HL-60/S4 (cell line): ENCODE measurements around the gene LLCFC1.

Experiments used
- in situ Hi-C: fragments of 300-500 bp; cut with MboI; formaldehyde crosslinking; loops from 2 replicates; pipeline ENCODE4 v1.14.3; 2022; ENCODE audit warnings: low sequenced_read_pairs

The LLCFC1 gene

DNA sequence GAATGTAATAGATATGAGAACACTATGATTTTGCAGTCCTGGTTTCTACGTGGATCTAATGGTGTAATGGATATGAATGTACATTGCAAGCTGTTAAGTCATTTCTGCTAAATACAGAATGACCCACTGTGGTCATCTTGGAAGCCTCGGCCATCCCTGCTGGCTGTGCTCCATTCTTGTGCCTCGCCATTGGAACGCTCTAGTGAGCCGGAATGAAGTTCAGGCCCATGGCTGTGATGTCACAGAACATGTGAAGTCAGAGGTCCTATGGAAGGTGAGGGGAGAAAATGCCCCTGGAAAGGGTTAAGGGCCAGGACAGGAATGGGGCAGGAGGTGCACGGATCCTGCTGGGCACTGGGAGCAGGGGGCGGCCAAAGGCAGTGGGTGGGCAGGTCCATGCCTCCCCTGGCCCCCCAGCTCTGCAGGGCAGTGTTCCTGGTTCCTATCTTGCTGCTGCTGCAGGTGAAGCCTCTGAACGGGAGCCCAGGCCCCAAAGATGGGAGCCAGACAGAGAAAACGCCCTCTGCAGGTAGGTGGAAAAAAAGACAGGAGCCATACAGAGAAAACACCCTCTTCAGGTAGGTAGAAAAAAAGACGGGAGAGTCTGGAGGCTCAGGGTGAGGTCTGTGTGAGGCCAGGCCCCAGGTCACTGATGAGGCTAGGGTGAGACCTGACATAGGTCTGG lies at the start of gene LLCFC1:
Gene LLCFC1, plus strand, starts transcription at position 259 of the 685 bp plus-strand sequence. Its CDS starts 138 bp downstream, at position 397.
- in situ Hi-C loops, result no loop called here

- in situ Hi-C loops, result no loop called here
These were observed 49.5 kb upstream of the LLCFC1 start for GRCh38 chr7:142889816-142890215.

DNA sequence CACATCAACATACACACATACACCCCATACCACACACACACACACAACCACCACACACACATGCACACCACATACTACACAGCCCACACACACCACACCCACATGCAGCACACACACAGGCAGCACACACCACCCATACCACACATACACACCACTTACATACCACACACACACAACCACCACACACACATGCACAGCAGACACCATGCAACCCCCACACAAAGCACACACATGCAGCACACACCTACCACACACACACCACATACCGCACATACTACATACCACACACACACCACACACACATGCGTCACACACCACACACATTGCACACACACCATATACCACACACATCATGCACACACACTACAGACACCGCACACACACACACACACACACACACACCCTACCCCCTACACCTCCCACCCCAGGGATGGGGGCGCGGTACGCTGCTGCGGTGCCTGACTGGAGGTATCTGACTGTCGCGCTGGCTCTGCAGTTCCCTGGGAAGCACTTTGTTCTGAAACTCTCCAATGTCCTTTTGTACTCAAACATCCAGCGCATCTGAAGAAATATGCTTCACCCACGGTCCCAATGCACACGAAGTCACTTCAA lies 48.3 kb upstream of the LLCFC1 start:
- in situ Hi-C loops, result no loop called here

- in situ Hi-C loops, result no loop called here
These were observed 47.7 kb upstream of the LLCFC1 start for GRCh38 chr7:142891490-142892082.

GRCh38 chr7:142892951-142893350 lies 46.3 kb upstream of the LLCFC1 start:
- in situ Hi-C loops, result no loop called here

DNA sequence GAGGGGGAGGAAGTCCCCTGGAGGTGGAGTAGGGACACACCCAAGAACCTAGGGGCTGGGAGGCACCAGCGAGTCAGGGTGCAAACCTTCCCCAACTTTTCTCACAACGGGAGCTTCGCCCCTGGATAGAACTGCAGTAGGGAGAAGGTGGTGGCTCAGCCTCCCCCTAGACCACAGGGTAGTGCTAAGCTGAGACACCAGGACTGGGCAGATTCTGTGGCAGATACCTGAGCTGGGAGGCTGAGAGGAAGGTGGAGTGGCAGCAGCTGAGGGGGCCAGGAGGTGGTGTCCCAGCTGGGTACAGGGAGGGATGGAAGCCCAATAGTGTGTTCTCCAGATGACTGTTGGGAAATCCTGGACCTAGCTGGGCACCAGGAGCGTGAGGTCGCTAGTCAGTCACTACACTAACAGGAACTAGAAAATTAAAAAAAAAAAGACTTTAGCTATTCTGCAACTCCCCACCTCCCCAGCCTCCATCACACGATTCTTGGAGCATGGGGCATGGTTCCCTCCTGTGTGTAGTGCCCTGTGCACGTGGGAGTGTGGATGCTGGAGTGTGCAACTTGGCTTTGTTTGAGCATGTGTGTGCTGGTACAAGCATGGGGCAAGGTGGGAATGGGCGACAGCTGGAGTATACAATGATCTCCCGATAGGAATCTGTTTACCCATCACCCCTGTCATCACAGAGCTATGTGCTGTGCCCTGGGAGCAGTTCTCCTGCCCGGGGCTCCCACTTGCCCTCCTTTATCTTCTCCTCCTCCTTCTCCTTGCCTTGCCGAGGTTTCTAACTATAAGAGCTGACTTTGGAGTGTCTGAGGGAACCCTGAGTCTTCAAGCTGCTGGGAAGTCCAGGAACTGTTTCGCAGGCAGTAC lies 44.9 kb upstream of the LLCFC1 start:
- in situ Hi-C loops, result no loop called here

GRCh38 chr7:142894985-142895593 lies 44.2 kb upstream of the LLCFC1 start:
- in situ Hi-C loops, result no loop called here

DNA sequence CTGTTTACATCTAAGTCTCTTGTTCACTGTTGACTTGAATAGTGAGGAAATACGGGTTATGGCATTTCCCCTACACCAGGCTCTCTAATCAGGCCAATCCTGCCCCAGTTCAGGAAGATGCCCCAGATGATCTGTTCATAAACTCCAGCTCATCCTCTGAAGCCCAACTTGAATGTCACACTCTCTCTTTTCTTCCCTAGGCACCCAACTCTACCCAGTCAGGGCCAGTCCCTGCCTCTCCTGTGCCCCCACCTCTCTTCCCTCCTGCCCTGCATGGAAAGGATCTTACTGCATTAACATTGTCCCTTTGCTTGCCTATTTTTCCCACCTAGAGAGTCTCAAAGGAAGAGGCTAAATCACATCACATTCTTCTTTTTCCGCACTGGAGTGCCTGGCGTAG lies 43.1 kb upstream of the LLCFC1 start:
- in situ Hi-C loops, result no loop called here

DNA sequence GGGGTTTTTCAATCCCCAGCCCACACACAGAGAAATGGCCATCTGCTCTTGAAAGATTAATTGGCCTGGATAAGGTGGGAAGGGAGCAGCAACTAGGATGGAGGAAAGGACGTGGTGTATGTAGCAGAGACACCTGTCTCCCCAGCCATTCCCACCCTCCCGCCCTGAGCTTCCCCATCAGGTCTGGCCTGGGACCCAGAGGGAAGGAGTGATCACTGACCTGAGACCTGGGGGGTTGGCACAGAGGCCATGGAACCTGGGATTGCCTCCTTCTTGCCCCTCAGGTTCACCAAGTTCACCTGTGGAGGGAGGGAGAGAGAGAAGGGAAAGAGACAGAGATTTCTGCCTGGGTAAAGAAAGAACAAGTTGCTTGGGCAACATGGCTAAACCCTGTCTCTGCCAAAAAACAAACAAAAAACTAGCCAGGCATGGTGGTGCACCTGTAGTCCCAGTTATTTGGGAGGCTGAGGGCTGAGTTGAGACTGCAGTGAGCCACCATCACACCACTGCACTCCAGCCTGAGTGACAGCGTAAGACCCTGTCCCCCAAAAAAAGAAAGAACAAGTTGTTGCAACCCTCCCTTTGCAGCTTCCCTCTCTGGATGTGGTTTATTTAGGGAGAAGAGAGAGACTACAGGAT lies 42.4 kb upstream of the LLCFC1 start:
- in situ Hi-C loops, result no loop called here

DNA sequence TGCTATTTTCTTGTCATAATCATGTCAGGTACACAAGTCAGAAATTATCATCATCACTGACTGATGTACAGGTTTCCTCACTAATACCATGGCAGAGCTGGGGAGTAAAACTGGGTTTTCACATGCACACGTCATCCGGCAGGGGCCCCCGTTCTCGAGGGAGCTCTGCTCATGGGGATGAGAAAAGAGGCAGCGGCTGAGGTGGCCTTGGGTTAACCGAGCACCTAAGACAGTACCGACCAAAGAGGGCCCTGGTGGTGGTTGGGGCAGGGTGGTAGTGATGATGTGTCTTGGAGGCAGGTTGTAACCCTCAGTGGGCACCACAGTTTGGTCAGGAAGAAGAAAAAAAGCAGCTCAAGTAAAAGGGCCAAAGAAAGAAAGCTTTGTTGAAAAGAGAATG lies 41.6 kb upstream of the LLCFC1 start:
- in situ Hi-C loops, result no loop called here

DNA sequence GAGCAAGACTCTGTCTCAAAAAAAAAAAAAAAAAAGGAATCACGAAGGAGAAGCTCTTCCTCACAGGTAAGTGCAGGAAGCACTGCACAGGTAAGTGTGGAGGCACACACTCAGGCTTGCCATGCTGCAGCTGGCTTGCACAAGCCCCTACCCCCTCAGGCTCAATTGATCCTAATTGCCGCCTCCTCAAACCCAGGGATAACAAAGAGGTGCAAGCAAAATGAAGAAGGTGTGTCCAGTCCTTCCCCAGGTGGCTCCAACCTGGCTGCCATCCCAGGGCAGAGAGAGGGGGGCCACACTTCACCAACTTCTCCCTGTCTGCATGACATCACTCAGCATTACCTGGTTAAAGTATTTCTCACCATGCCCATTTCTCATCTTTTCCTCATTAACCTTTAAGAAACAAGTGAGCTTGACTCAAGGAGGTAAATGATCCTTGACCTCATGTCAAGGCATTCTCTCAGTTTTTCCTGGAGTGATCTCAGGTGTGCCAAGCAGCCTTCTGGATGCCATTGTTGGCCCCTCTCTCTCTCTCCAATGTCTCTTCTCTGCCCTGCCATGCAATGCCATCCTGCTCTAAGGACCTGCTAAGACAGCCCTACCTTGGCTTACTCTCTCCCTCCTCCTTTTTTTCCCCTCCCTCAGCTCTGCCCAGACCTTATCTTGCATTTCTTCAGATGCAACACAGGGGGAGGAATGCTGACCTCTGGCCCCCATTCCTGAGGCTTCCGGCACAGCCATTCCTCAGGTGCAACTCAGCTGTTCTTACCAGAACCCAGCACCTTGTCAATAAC lies 40.7 kb upstream of the LLCFC1 start:
- in situ Hi-C loops, result no loop called here

DNA sequence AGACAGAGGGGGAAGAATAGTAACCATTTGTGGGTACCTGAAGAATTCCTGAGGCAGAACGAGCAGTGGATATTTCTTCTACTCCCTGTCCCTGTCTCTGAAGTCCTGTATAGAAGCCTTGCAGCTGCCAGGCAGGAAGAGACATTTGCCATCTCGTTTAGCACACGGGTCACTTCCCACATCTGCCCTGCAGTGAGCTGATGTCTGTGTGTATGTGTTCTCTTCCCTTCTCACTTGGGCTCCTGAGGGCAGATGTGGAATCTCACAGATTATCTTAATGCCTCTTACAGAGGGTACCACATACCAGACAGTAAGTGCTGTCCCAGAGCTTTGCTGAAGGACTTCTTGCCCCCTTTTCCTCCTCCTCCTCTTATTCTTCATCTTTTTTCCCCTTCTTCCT lies 39.6 kb upstream of the LLCFC1 start:
- in situ Hi-C loops, result no loop called here

DNA sequence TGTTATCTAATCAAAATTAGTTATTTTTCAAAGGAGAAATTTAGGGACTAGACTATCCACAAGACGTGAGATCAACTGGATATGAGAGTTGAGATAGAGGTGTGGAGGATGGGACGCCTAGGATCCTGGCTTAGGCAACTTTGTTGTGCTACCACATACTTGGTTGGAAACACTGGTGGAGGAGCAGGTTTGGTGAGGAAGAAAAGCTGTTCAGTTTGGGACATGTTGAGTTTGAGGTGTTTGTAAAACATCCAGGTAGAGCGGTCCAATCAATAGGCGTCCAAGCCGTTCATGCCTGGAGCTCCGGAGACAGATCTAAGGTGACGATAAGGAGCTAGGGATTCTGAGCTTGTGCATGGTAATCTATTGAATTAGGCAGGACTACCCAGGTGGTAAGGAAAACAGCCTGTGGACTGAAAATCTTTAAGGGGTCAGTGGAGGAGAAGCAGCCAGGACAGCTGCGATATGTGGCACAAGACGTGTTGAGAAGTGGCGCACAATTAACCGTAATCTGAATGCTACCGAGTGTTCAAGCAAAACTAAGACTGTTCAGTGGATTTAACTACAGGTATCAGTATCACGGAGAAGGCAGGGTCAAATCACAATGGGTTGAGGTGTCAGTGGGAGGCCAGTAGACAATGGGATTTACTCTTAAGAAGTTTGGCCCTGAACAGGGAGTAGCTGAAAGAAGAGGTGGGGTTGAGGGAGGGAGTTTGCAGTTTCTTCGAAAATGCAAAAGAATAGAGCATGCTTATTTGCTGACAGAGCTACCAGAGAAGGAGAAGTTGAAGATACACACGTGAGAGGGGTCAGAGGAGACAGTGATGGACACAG lies 37.6 kb upstream of the LLCFC1 start:
- in situ Hi-C loops, result no loop called here

DNA sequence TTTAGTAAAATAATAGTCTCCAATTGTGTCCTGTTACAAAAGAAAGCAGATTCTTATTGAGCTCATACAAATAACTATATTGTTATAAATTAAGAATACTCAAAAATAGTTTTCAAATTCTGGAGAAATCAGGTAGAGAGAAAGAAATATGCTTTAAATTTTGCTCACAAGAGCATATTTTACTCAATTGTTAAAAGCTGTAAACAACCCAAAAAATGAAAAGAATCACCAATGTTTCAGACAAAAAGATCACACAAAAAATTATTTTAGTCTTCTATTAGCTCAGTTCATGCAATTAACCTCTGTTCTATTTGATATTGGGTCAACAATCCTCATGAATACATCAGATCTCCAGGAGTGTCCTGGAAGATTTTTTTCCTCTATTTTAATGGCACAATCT lies 35.2 kb upstream of the LLCFC1 start:
- in situ Hi-C loops, result no loop called here

DNA sequence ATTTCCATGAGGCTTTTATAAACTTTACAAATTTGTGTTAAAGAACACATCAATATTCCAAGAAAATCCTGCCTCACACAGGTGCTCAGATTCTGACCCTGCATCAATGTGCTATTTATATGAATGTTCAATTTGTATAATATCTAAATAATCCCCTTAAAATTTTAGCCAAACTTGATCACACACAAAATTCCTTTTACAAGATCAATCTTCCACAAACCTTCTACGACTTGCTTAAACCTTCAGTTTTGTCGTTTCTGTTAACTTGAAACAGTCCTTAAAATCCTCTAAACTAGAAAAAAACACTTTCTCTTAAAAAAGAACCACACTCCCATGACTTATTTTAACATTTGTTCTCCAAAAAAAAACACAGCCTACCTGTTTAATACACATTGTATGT lies 33.5 kb upstream of the LLCFC1 start:
- in situ Hi-C loops, result no loop called here

GRCh38 chr7:142906643-142907042 lies 32.6 kb upstream of the LLCFC1 start:
- in situ Hi-C loops, result no loop called here

- in situ Hi-C loops, result no loop called here
These were observed 31.0 kb upstream of the LLCFC1 start for GRCh38 chr7:142908290-142908689.

GRCh38 chr7:142908921-142909890 lies 30.1 kb upstream of the LLCFC1 start:
- in situ Hi-C loops, result no loop called here
